ENCODE measurements around the gene ADAMTSL4. TPM values are rescaled to one million over a fixed set of nuclear protein-coding genes. Genes with fewer than 3 reads are reported as not detected.

The ADAMTSL4 gene
- total and polyA plus RNA-seq, 3 donors from 2014 or later = 8.9 to 14.2 (median 10.0) TPM

DNA sequence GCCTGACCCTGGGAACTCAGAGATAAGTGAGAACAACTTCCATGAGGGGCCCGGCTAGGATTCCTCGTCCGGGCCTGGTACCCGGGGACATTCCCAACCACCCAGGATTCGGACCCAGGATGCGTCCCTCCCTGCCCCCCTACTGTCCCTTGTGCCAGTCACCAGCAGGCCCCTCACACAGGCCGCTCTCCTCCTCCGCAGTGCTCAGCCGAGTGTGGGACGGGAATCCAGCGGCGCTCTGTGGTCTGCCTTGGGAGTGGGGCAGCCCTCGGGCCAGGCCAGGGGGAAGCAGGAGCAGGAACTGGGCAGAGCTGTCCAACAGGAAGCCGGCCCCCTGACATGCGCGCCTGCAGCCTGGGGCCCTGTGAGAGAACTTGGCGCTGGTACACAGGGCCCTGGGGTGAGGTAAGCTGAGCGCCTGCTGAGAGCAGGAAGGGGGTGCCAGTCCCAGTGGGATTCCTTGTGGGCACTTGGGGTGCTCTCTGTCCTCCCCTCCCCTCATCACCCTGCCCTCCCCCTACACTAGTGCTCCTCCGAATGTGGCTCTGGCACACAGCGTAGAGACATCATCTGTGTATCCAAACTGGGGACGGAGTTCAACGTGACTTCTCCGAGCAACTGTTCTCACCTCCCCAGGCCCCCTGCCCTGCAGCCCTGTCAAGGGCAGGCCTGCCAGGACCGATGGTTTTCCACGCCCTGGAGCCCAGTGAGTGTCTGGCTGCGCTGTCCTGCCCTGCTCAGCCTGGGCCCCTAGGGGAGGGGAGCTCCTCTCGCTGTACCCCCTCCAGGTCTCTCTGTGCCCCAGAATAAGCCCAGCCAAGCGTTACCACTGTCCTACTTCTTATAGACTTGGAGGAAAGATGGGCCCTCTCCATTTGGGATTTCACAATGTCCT lies 9.8 kb downstream of the ADAMTSL4 start:
- H3K36me3 ChIP-seq (ENCODE audit: low read depth, missing control alignments) = no peaks in the 10 kb centered on the region
- WGBS, 2 donors = 66 to 67% methylated on average over 17 to 28 of the region's 28 CpGs
- peak; percentile 54 for DNase-seq
- peaks cover 41% of the 10 kb centered on the region for H3K4me1 ChIP-seq
- TF ChIP-seq POLR2A (IDR thresholded peaks at IDR 0.05) = no peak
- TF ChIP-seq, protein P1, sequence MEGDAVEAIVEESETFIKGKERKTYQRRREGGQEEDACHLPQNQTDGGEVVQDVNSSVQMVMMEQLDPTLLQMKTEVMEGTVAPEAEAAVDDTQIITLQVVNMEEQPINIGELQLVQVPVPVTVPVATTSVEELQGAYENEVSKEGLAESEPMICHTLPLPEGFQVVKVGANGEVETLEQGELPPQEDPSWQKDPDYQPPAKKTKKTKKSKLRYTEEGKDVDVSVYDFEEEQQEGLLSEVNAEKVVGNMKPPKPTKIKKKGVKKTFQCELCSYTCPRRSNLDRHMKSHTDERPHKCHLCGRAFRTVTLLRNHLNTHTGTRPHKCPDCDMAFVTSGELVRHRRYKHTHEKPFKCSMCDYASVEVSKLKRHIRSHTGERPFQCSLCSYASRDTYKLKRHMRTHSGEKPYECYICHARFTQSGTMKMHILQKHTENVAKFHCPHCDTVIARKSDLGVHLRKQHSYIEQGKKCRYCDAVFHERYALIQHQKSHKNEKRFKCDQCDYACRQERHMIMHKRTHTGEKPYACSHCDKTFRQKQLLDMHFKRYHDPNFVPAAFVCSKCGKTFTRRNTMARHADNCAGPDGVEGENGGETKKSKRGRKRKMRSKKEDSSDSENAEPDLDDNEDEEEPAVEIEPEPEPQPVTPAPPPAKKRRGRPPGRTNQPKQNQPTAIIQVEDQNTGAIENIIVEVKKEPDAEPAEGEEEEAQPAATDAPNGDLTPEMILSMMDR (IDR thresholded peaks at IDR 0.05) = no peak
- intact Hi-C loops (cut with DNase I; ENCODE audit: low total_unique reads) = loop anchor here (10.0 kb wide), 1 partner anchor 94 kb away; no protein-coding TSS in a partner anchor
- H3K9me3 ChIP-seq = no peaks in the 10 kb centered on the region
- H3K27ac ChIP-seq = peak overlapping the region; percentile 36 to 97
- no peak overlapping the region for H3K4me3 ChIP-seq
- H3K27me3 ChIP-seq = no peaks in the 10 kb centered on the region

DNA sequence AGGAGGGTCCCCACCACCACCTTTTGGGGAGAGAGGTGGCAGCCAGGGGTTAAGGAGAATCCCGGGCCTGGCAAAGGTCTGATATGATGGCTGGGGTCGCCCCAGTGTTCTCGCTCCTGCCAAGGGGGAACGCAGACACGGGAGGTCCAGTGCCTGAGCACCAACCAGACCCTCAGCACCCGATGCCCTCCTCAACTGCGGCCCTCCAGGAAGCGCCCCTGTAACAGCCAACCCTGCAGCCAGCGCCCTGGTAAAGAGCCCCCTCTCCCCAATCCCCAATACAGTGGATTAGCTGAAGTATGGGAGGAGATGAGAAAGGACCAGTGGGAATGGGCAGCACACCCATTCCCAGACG lies 10.4 kb downstream of the ADAMTSL4 start:
- intact Hi-C loops (cut with DNase I; ENCODE audit: low total_unique reads) = loop anchor here (5.0 to 10.0 kb wide), 2 partner anchors 63 to 95 kb away; no protein-coding TSS in a partner anchor
- TF ChIP-seq, protein P1 (IDR thresholded peaks at IDR 0.05) = no peak
- TF ChIP-seq POLR2A (IDR thresholded peaks at IDR 0.05) = no peak
- H3K4me3 ChIP-seq = no peak overlapping the region
- peak overlapping the region; percentile 97 to 99 for H3K27ac ChIP-seq
- no peaks in the 10 kb centered on the region for H3K9me3 ChIP-seq
- H3K4me1 ChIP-seq = peaks cover 47% of the 10 kb centered on the region
- H3K36me3 ChIP-seq (ENCODE audit: low read depth, missing control alignments) = no peaks in the 10 kb centered on the region
- no peak for DNase-seq
- 68% methylated on average over 10 of the region's 10 CpGs; no CpG with 5 or more reads in 1 of the 2 donors for WGBS, 2 donors
- H3K27me3 ChIP-seq = no peaks in the 10 kb centered on the region

DNA sequence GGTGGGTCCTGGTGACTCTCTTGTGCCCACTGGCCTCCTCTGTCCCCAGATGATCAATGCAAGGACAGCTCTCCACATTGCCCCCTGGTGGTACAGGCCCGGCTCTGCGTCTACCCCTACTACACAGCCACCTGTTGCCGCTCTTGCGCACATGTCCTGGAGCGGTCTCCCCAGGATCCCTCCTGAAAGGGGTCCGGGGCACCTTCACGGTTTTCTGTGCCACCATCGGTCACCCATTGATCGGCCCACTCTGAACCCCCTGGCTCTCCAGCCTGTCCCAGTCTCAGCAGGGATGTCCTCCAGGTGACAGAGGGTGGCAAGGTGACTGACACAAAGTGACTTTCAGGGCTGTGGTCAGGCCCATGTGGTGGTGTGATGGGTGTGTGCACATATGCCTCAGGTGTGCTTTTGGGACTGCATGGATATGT lies 10.8 kb downstream of the ADAMTSL4 start:
- WGBS, 2 donors = 57 to 71% methylated on average over 5 to 8 of the region's 9 CpGs
- TF ChIP-seq, protein P1 (IDR thresholded peaks at IDR 0.05) = peak; percentile 85 to 91 (median 85)
- TF ChIP-seq POLR2A (IDR thresholded peaks at IDR 0.05) = no peak
- intact Hi-C loops (cut with DNase I; ENCODE audit: low total_unique reads) = loop anchor here (5.0 kb wide), 1 partner anchor 62 kb away; no protein-coding TSS in a partner anchor

DNA sequence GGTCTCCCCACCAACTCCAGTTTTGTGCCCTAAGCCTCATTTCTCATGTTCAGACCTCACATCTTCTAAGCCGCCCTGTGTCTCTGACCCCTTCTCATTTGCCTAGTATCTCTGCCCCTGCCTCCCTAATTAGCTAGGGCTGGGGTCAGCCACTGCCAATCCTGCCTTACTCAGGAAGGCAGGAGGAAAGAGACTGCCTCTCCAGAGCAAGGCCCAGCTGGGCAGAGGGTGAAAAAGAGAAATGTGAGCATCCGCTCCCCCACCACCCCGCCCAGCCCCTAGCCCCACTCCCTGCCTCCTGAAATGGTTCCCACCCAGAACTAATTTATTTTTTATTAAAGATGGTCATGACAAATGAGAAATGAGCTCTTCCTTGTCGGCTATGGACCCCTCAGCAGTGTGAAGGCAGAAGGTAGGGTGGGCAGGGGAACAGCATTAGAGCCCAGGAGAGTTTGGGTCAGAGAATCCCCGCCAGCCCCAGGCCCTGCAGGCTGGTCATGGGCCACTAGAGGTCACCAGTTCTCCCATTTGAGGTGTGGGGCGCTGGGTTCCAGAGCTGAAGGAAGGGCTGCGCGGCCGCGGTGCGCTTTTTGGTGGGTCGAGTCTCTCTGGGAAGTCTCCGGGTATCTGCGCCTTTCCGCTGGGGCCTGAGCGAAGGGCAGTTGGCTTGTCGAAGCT lies 11.5 kb downstream of the ADAMTSL4 start:
- no peaks in the 10 kb centered on the region for H3K27me3 ChIP-seq
- peaks cover 58% of the 10 kb centered on the region for H3K4me1 ChIP-seq
- H3K9me3 ChIP-seq = no peaks in the 10 kb centered on the region
- intact Hi-C loops (cut with DNase I; ENCODE audit: low total_unique reads) = loop anchor here (5.0 kb wide), 1 partner anchor 62 kb away; no protein-coding TSS in a partner anchor
- no peaks in the 10 kb centered on the region for H3K36me3 ChIP-seq (ENCODE audit: low read depth, missing control alignments)
- peak overlapping the region; percentile 97 to 99 for H3K27ac ChIP-seq
- WGBS, 2 donors = 12 to 14% methylated on average over 14 to 17 of the region's 17 CpGs
- TF ChIP-seq, protein P1 (IDR thresholded peaks at IDR 0.05) = peak; percentile 78 to 87 (median 80)
- no peak for TF ChIP-seq POLR2A (IDR thresholded peaks at IDR 0.05)
- DNase-seq = peak; percentile 92
- peak overlapping the region; percentile 27 to 59 for H3K4me3 ChIP-seq

More for the DNA sequence above, 10.8 kb downstream of the ADAMTSL4 start:
- no peaks in the 10 kb centered on the region for H3K9me3 ChIP-seq
- peak; percentile 85 for DNase-seq
- peaks cover 51% of the 10 kb centered on the region for H3K4me1 ChIP-seq
- no peak overlapping the region for H3K4me3 ChIP-seq
- no peaks in the 10 kb centered on the region for H3K27me3 ChIP-seq
- H3K27ac ChIP-seq = peak overlapping the region; percentile 97 to 99
- no peaks in the 10 kb centered on the region for H3K36me3 ChIP-seq (ENCODE audit: low read depth, missing control alignments)
